HFFc6 (cell line): ENCODE data around the gene LSM14A. TPM values are rescaled to one million over a fixed set of nuclear protein-coding genes. Genes with fewer than 3 reads are reported as not detected.

Experiments
- DNase-seq: peaks from one replicate; pipeline ENCODE4 v3.0.0-alpha.2; 2018
- H3K27ac Mint-ChIP-seq: 2 replicates; pipeline ENCODE4 v1.8.0; 2020; ENCODE audit warnings: mild to moderate bottlenecking, mixed read lengths
- H3K27me3 Mint-ChIP-seq: 2 replicates; pipeline ENCODE4 v1.8.0; 2021; ENCODE audit warnings: mild to moderate bottlenecking, moderate library complexity, mixed read lengths; ENCODE audit not compliant: insufficient read depth
- H3K36me3 Mint-ChIP-seq: 2 replicates; pipeline ENCODE4 v1.8.0; 2021; ENCODE audit warnings: low read depth, mixed read lengths
- H3K4me1 Mint-ChIP-seq: 2 replicates; pipeline ENCODE4 v1.8.0; 2020; ENCODE audit warnings: low read depth, mixed read lengths
- H3K4me3 Mint-ChIP-seq: 2 replicates; pipeline ENCODE4 v1.8.0; 2020; ENCODE audit warnings: mild to moderate bottlenecking, moderate library complexity, mixed read lengths
- H3K9me3 Mint-ChIP-seq: 2 replicates; pipeline ENCODE4 v1.8.0; 2020; ENCODE audit warnings: mild to moderate bottlenecking, mixed read lengths
- CTCF ChIP-seq: fragments of 200-600 bp; sonication (generic); IDR thresholded peaks from 2 replicates; pipeline ENCODE4 v1.5.0; 2021; ENCODE audit warnings: antibody characterized with exemption, mild to moderate bottlenecking
- total RNA-seq, 6 experiments: library from RNA; stranded (reverse); fragmentation: NEBNext Ultra II Directional; extraction: Animal tissue kit (Norgen Biotek cat#: 25700); gene quantifications; 2 replicates in 1 of 6; 3 replicates in 5 of 6; pipeline ENCODE4 v1.2.3, GENCODE V29; 2021

The LSM14A gene
- total RNA-seq, 6 experiments from 2014 or later: 66.5 to 92.9 (median 87.0) TPM

GRCh38 chr19:34224996-34225658, 52.8 kb downstream of the LSM14A start:
- H3K4me3 Mint-ChIP-seq: peak overlapping the region; percentile 7; the same call in 1 of the 2 replicates
- H3K27ac Mint-ChIP-seq: peak overlapping the region; percentile 46
- H3K27me3 Mint-ChIP-seq: peaks cover 2% of the 10 kb centered on the region; the same call in 1 of the 2 replicates
- H3K4me1 Mint-ChIP-seq: peaks cover 73% of the 10 kb centered on the region
- peak; percentile 59 for DNase-seq
- TF ChIP-seq CTCF: no peak
- no peaks in the 10 kb centered on the region for H3K9me3 Mint-ChIP-seq
- peaks cover 73% of the 10 kb centered on the region for H3K36me3 Mint-ChIP-seq

GRCh38 chr19:34225659-34226015, 53.3 kb downstream of the LSM14A start:
- Mint-ChIP-seq H3K36me3 (peaks cover 68% of the 10 kb centered on the region), H3K27ac (peak overlapping the region; percentile 46), H3K27me3 (peaks cover 2% of the 10 kb centered on the region; the same call in 1 of the 2 replicates), H3K4me3 (no peak overlapping the region), H3K9me3 (no peaks in the 10 kb centered on the region), H3K4me1 (peaks cover 68% of the 10 kb centered on the region)
- no peak for TF ChIP-seq CTCF
- DNase-seq: no peak

- Mint-ChIP-seq H3K27me3 (peaks cover 2% of the 10 kb centered on the region; the same call in 1 of the 2 replicates), H3K4me1 (peaks cover 68% of the 10 kb centered on the region), H3K4me3 (no peak overlapping the region), H3K27ac (peak overlapping the region; percentile 46; the same call in 1 of the 2 replicates), H3K9me3 (no peaks in the 10 kb centered on the region), H3K36me3 (peaks cover 66% of the 10 kb centered on the region)
- no peak for TF ChIP-seq CTCF
- DNase-seq: no peak
Observed at GRCh38 chr19:34226036-34226435, 53.7 kb downstream of the LSM14A start.

- TF ChIP-seq CTCF: no peak
- Mint-ChIP-seq H3K36me3 (peaks cover 47% of the 10 kb centered on the region), H3K4me3 (no peak overlapping the region), H3K9me3 (no peaks in the 10 kb centered on the region), H3K27me3 (peaks cover 4% of the 10 kb centered on the region; the same call in 1 of the 2 replicates), H3K4me1 (peaks cover 85% of the 10 kb centered on the region), H3K27ac (peak overlapping the region; percentile 76)
- DNase-seq: peak; percentile 22
Observed at GRCh38 chr19:34228347-34228746, 56.0 kb downstream of the LSM14A start.

GRCh38 chr19:34228762-34229161, 56.5 kb downstream of the LSM14A start:
- Mint-ChIP-seq H3K27me3 (peaks cover 4% of the 10 kb centered on the region; the same call in 1 of the 2 replicates), H3K9me3 (no peaks in the 10 kb centered on the region), H3K27ac (peak overlapping the region; percentile 36; the same call in 1 of the 2 replicates), H3K36me3 (peaks cover 44% of the 10 kb centered on the region), H3K4me3 (no peak overlapping the region), H3K4me1 (peaks cover 86% of the 10 kb centered on the region)
- TF ChIP-seq CTCF: no peak
- no peak for DNase-seq
